Keratinocyte (primary cell): ENCODE data around the gene ZNF678. TPM values are rescaled to one million over a fixed set of nuclear protein-coding genes. Genes with fewer than 3 reads are reported as not detected.

Experiments used
- DNase-seq: peaks from one replicate; pipeline ENCODE4 v3.0.0-alpha.2; 2011; ENCODE audit warnings: low read depth, missing footprints, low spot score
- FAIRE-seq: peaks from 2 replicates; lab custom pipeline; 2011; peaks lifted over from hg19 to GRCh38; lab: Jason Lieb, UNC
- H2AFZ ChIP-seq: 2 replicates; pipeline ENCODE4 v1.6.0; 2012; ENCODE audit warnings: low read length, control low read depth, inconsistent platforms; ENCODE audit not compliant: control insufficient read depth
- H3K27ac ChIP-seq: 2 replicates; pipeline ENCODE4 v1.5.1; 2011; ENCODE audit warnings: low read length; ENCODE audit not compliant: control insufficient read depth, insufficient read depth
- H3K27me3 ChIP-seq: 3 replicates; pipeline ENCODE4 v1.6.0; 2011; ENCODE audit warnings: low read length; ENCODE audit not compliant: control insufficient read depth, insufficient read depth; ENCODE audit errors: extremely low read depth
- H3K36me3 ChIP-seq, 2 experiments: 2 replicates in 1 of 2; 3 replicates in 1 of 2; pipeline ENCODE4 v1.5.1; 2011; ENCODE audit warnings: low read length in 2 of 2, mild to moderate bottlenecking in 1 of 2; ENCODE audit not compliant: control insufficient read depth in 2 of 2, insufficient read depth in 2 of 2; ENCODE audit errors: extremely low read depth in 1 of 2
- H3K4me1 ChIP-seq: 3 replicates; pipeline ENCODE4 v1.5.1; 2011; ENCODE audit warnings: low read length; ENCODE audit not compliant: control insufficient read depth, insufficient read depth; ENCODE audit errors: extremely low read depth
- H3K4me2 ChIP-seq: 3 replicates; pipeline ENCODE4 v1.6.0; 2011; ENCODE audit warnings: low read depth, low read length; ENCODE audit not compliant: control insufficient read depth, insufficient read depth; ENCODE audit errors: extremely low read depth
- H3K4me3 ChIP-seq, 3 experiments: fragments of 200-600 bp in 1 of 3; sonication (generic) in 1 of 3; 2 replicates in 2 of 3; 3 replicates in 1 of 3; pipeline ENCODE4 v1.5.1; 2011 to 2016; ENCODE audit warnings: low read length in 3 of 3, mild to moderate bottlenecking in 3 of 3, control low read depth in 2 of 3, inconsistent platforms in 1 of 3, low read depth in 1 of 3, mixed read lengths in 1 of 3, mixed run types in 1 of 3, moderate library complexity in 1 of 3; ENCODE audit not compliant: control insufficient read depth in 2 of 3, insufficient read depth in 2 of 3; ENCODE audit errors: extremely low read depth in 1 of 3
- H3K79me2 ChIP-seq: 2 replicates; pipeline ENCODE4 v1.6.0; 2012; ENCODE audit warnings: low read length; ENCODE audit not compliant: control insufficient read depth, insufficient read depth
- H3K9ac ChIP-seq: 3 replicates; pipeline ENCODE4 v1.6.0; 2011; ENCODE audit warnings: low read length; ENCODE audit not compliant: control insufficient read depth, insufficient read depth; ENCODE audit errors: extremely low read depth
- H3K9me1 ChIP-seq: 3 replicates; pipeline ENCODE4 v1.6.0; 2011; ENCODE audit warnings: low read length; ENCODE audit not compliant: control insufficient read depth, insufficient read depth; ENCODE audit errors: extremely low read depth
- H3K9me3 ChIP-seq: 2 replicates; pipeline ENCODE4 v1.5.1; 2012; ENCODE audit warnings: low read depth, low read length; ENCODE audit not compliant: control insufficient read depth
- H4K20me1 ChIP-seq: 3 replicates; pipeline ENCODE4 v1.6.0; 2011; ENCODE audit warnings: low read length; ENCODE audit not compliant: control insufficient read depth, insufficient read depth; ENCODE audit errors: extremely low read depth
- CTCF ChIP-seq, 3 experiments: IDR thresholded peaks in 1 of 3; conservative IDR thresholded peaks in 1 of 3; optimal IDR thresholded peaks in 1 of 3; 2 replicates in 2 of 3; 3 replicates in 1 of 3; pipeline versions ENCODE3 to v1.5.1; 2011; ENCODE audit warnings: low read length in 3 of 3, mild to moderate bottlenecking in 3 of 3, moderate library complexity in 2 of 3, control low read depth in 1 of 3, inconsistent platforms in 1 of 3; ENCODE audit not compliant: insufficient read depth in 2 of 3; ENCODE audit errors: extremely low read depth in 1 of 3
- EZH2 ChIP-seq: IDR thresholded peaks from one replicate; pipeline ENCODE4 v1.6.1; 2012; ENCODE audit warnings: inconsistent platforms, mild to moderate bottlenecking, low read length, moderate library complexity
- dilution Hi-C: fragments of 300-500 bp; cut with MboI; formaldehyde crosslinking; loops from one replicate; pipeline ENCODE4 v1.7.0; 2020; ENCODE audit warnings: low sequenced_read_pairs; ENCODE audit not compliant: extremely low pct_ligation_motif_present
- polyA plus RNA-seq, 5 experiments: library from polyadenylated mRNA; depleted of rRNA in 3 of 5; stranded (reverse) in 3 of 5; stranded (forward) in 1 of 5; unstranded in 1 of 5; fragments of >200 nt; gene quantifications; 1 replicate in 1 of 5; 2 replicates in 3 of 5; 3 replicates in 1 of 5; pipeline versions ENCODE4 v1.2.1 to v1.2.3, GENCODE V29; 2011 to 2012; ENCODE audit warnings: missing spikeins in 2 of 5, low read depth in 1 of 5, low replicate concordance in 1 of 5

The ZNF678 gene
- polyA plus RNA-seq, 1 donor (not counting 4 experiments of a cell fraction or from before 2014, with no cell fraction given) = 3.0 TPM

DNA sequence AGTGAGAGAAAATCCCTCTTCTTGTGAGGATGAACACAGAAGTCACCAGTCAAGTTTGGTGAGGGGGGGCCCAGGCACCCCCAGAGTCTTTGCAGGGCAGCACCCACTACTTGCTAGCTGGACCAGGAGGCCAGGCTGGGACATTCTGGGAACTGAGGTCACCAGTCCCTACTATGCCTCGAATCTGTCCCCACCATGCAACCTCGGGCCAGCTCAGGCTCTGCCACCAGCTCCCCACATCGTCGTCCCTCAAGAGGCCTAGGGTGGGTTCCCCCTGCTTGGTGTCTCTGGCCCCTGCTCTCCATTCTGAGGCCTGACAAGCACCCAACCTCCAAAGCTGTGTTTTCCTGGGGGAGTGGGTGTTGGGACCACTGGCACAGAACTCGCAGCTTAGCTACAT, 22.2 kb upstream of the ZNF678 start:
- Histone ChIP-seq H4K20me1 (no peaks in the 10 kb centered on the region), H3K4me3 (no peak overlapping the region), H3K4me1 (no peaks in the 10 kb centered on the region), H2AFZ (no peak overlapping the region), H3K27me3 (no peaks in the 10 kb centered on the region), H3K4me2 (no peak overlapping the region), H3K9ac (no peak overlapping the region), H3K27ac (no peak overlapping the region), H3K79me2 (no peaks in the 10 kb centered on the region), H3K9me1 (no peaks in the 10 kb centered on the region), H3K9me3 (no peaks in the 10 kb centered on the region), H3K36me3 (no peaks in the 10 kb centered on the region)
- TF ChIP-seq CTCF (optimal IDR thresholded peaks at IDR 0.05 in 1 of 3, IDR thresholded peaks at IDR 0.05 in 1 of 3, conservative IDR thresholded peaks at IDR 0.05 in 1 of 3; ENCODE audit: extremely low read depth in 1 of 3, insufficient read depth in 2 of 3, low read length in 3 of 3) (no peak), EZH2 (no peak)
- DNase-seq (no peak), FAIRE-seq (no peak)
- dilution Hi-C loops = no loop called here

GRCh38 chr1:227541796-227542152, 21.6 kb upstream of the ZNF678 start:
- Histone ChIP-seq H3K9ac (peak overlapping the region; percentile 54), H3K27me3 (no peaks in the 10 kb centered on the region), H4K20me1 (no peaks in the 10 kb centered on the region), H3K4me2 (peak overlapping the region; percentile 71), H3K9me3 (no peaks in the 10 kb centered on the region), H3K4me1 (no peaks in the 10 kb centered on the region), H3K36me3 (no peaks in the 10 kb centered on the region), H3K4me3 (peak overlapping the region; percentile 49 to 59 (median 59)), H3K79me2 (no peaks in the 10 kb centered on the region), H3K27ac (no peak overlapping the region), H2AFZ (peak overlapping the region; percentile 78), H3K9me1 (no peaks in the 10 kb centered on the region)
- dilution Hi-C loops = no loop called here
- FAIRE-seq (no peak), DNase-seq (no peak)
- TF ChIP-seq CTCF (optimal IDR thresholded peaks at IDR 0.05 in 1 of 3, IDR thresholded peaks at IDR 0.05 in 1 of 3, conservative IDR thresholded peaks at IDR 0.05 in 1 of 3; ENCODE audit: extremely low read depth in 1 of 3, insufficient read depth in 2 of 3, low read length in 3 of 3) (no peak), EZH2 (no peak)
